Loucy (cell line): ENCODE data around the gene TRIM15.

ENCODE experiments used
- H2AFZ ChIP-seq: fragments of 200-600 bp; sonication (generic); 2 replicates; pipeline ENCODE4 v1.6.0; 2016; ENCODE audit warnings: antibody characterized with exemption, mild to moderate bottlenecking, low read length, moderate library complexity
- H3F3A ChIP-seq: fragments of 200-600 bp; 2 replicates; pipeline ENCODE4 v1.6.0; 2016; ENCODE audit warnings: antibody characterized with exemption, low read depth, mild to moderate bottlenecking
- H3K27me3 ChIP-seq: fragments of 200-600 bp; sonication (generic); 2 replicates; pipeline ENCODE4 v1.6.1; 2014; ENCODE audit warnings: low read length, mild to moderate bottlenecking; ENCODE audit not compliant: insufficient read depth, poor library complexity, severe bottlenecking
- H3K36me3 ChIP-seq: fragments of 200-600 bp; sonication (generic); 2 replicates; pipeline ENCODE4 v1.6.1; 2016; ENCODE audit warnings: low read length; ENCODE audit not compliant: insufficient read depth
- H3K4me1 ChIP-seq: fragments of 200-600 bp; sonication (generic); 2 replicates; pipeline ENCODE4 v1.5.1; 2014; ENCODE audit warnings: low read length, mild to moderate bottlenecking; ENCODE audit not compliant: insufficient read depth, poor library complexity, severe bottlenecking
- H3K4me2 ChIP-seq: fragments of 200-600 bp; sonication (generic); 2 replicates; pipeline ENCODE4 v1.6.0; 2014; ENCODE audit warnings: antibody characterized with exemption, low read length, low read depth, mild to moderate bottlenecking; ENCODE audit not compliant: poor library complexity, severe bottlenecking
- H3K4me3 ChIP-seq: fragments of 200-600 bp; sonication (generic); 2 replicates; pipeline ENCODE4 v1.5.1; 2014; ENCODE audit warnings: low read length, mild to moderate bottlenecking, mixed read lengths; ENCODE audit not compliant: poor library complexity, severe bottlenecking
- H3K79me2 ChIP-seq: fragments of 200-600 bp; sonication (generic); 2 replicates; pipeline ENCODE4 v1.6.1; 2014; ENCODE audit warnings: low read length; ENCODE audit not compliant: insufficient read depth
- H3K9ac ChIP-seq: fragments of 200-600 bp; sonication (generic); 2 replicates; pipeline ENCODE4 v1.6.0; 2014; ENCODE audit warnings: mild to moderate bottlenecking, low read depth, low read length, moderate library complexity; ENCODE audit not compliant: poor library complexity, severe bottlenecking
- H3K9me2 ChIP-seq: fragments of 200-600 bp; sonication (generic); replicated peaks from 2 replicates; pipeline ENCODE4 v1.6.1; 2016; ENCODE audit warnings: low read depth, low read length, mixed read lengths
- H3K9me3 ChIP-seq: fragments of 200-600 bp; sonication (generic); 2 replicates; pipeline ENCODE4 v1.6.1; 2014; ENCODE audit warnings: mild to moderate bottlenecking, antibody characterized with exemption, low read length, low read depth; ENCODE audit not compliant: insufficient read depth
- H4K20me1 ChIP-seq: fragments of 200-600 bp; sonication (generic); 2 replicates; pipeline ENCODE4 v1.6.0; 2014; ENCODE audit warnings: antibody characterized with exemption, low read length, mild to moderate bottlenecking; ENCODE audit not compliant: insufficient read depth, poor library complexity, severe bottlenecking
- CTCF ChIP-seq: fragments of 200-600 bp; sonication (generic); conservative IDR thresholded peaks from 2 replicates; pipeline ENCODE4 v1.5.1; 2014; ENCODE audit warnings: mild to moderate bottlenecking, antibody characterized with exemption, low read length
- EZH2phosphoT487 ChIP-seq: fragments of 200-600 bp; IDR thresholded peaks from 2 replicates; pipeline ENCODE4 v1.6.1; 2018; ENCODE audit warnings: antibody characterized with exemption, mild to moderate bottlenecking, moderate library complexity, borderline replicate concordance

TRIM15 gene

GRCh38 chr6:30202366-30202765, 39.0 kb downstream of the TRIM15 start:
- Histone ChIP-seq H3K9ac (no peak overlapping the region), H2AFZ (no peak overlapping the region), H3K79me2 (peaks cover 34% of the 10 kb centered on the region), H3K4me2 (no peak overlapping the region), H3K9me2 (no peaks in the 10 kb centered on the region), H3K9me3 (no peaks in the 10 kb centered on the region), H4K20me1 (no peaks in the 10 kb centered on the region), H3K4me3 (no peak overlapping the region), H3K27me3 (no peaks in the 10 kb centered on the region), H3F3A (no peaks in the 10 kb centered on the region), H3K36me3 (peaks cover 32% of the 10 kb centered on the region), H3K4me1 (no peaks in the 10 kb centered on the region)
- TF ChIP-seq EZH2phosphoT487 (no peak), CTCF (no peak)

GRCh38 chr6:30204116-30204515, 40.8 kb downstream of the TRIM15 start:
- H3K4me3 ChIP-seq, result no peak overlapping the region
- H3K4me1 ChIP-seq, result peaks cover 13% of the 10 kb centered on the region
- H3K4me2 ChIP-seq, result no peak overlapping the region
- no peaks in the 10 kb centered on the region for H4K20me1 ChIP-seq
- no peaks in the 10 kb centered on the region for H3F3A ChIP-seq
- H3K9me2 ChIP-seq, result no peaks in the 10 kb centered on the region
- TF ChIP-seq CTCF, result no peak
- TF ChIP-seq EZH2phosphoT487, result no peak
- peaks cover 52% of the 10 kb centered on the region for H3K79me2 ChIP-seq
- H2AFZ ChIP-seq, result no peak overlapping the region
- no peaks in the 10 kb centered on the region for H3K9me3 ChIP-seq
- no peaks in the 10 kb centered on the region for H3K27me3 ChIP-seq
- no peak overlapping the region for H3K9ac ChIP-seq
- peaks cover 16% of the 10 kb centered on the region for H3K36me3 ChIP-seq

- H3K4me2 ChIP-seq, result no peak overlapping the region
- peaks cover 26% of the 10 kb centered on the region for H3K4me1 ChIP-seq
Measured at GRCh38 chr6:30206152-30206551, 42.8 kb downstream of the TRIM15 start.

More at GRCh38 chr6:30206152-30206551, 42.8 kb downstream of the TRIM15 start:
- H4K20me1 ChIP-seq, result peaks cover 2% of the 10 kb centered on the region
- H3K4me3 ChIP-seq, result no peak overlapping the region
- peaks cover 68% of the 10 kb centered on the region for H3K79me2 ChIP-seq
- H3K9ac ChIP-seq, result no peak overlapping the region
- peaks cover 2% of the 10 kb centered on the region; the same call in 1 of the 2 replicates for H3K36me3 ChIP-seq
- no peaks in the 10 kb centered on the region for H3K9me2 ChIP-seq
- TF ChIP-seq CTCF (no peak), EZH2phosphoT487 (no peak)
- H3K27me3 ChIP-seq, result no peaks in the 10 kb centered on the region
- H3F3A ChIP-seq, result no peaks in the 10 kb centered on the region
- no peaks in the 10 kb centered on the region for H3K9me3 ChIP-seq
- H2AFZ ChIP-seq, result no peak overlapping the region
